ENCODE measurements around the gene MORN5. TPM values are rescaled to one million over a fixed set of nuclear protein-coding genes. Genes with fewer than 3 reads are reported as not detected.

MORN5 gene
- total RNA-seq, 3 donors from 2014 or later, result not detected

DNA sequence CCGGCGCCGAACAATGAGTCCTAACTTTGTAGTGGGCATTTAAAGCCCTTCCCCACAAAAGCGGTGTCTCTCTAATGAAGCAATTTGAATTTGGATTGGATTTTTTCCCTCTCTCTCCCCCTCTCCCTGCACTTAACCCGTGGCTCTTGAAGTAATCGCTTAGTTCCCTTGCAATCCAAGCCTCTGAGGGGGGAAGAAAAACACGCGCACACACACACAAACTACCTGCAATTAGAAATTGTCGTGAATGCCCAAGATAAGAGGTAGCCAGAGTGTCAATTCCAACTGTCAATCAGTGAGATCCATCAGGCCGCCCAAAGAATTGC, 67.8 kb downstream of the MORN5 start:
- DNase-seq (ENCODE audit: low spot score in 2 of 2), result no peak
- Histone ChIP-seq H3K27me3 (peaks cover 13 to 75% of the 10 kb centered on the region in 2 donors), H3K4me1 (peaks cover 3 to 5% of the 10 kb centered on the region in 2 donors), H3K27ac (no peak overlapping the region), H3K4me3 (peak overlapping the region; percentile 43 to 71 (median 46)), H3K36me3 (no peaks in the 10 kb centered on the region), H3K9me3 (no peaks in the 10 kb centered on the region)
- intact Hi-C loops (cut with DNase I; ENCODE audit: low total_unique reads), result no loop called here
- TF ChIP-seq POLR2AphosphoS5 (IDR thresholded peaks at IDR 0.05) (no peak), POLR2A (IDR thresholded peaks at IDR 0.05) (no peak)
- TF ChIP-seq, protein P1, sequence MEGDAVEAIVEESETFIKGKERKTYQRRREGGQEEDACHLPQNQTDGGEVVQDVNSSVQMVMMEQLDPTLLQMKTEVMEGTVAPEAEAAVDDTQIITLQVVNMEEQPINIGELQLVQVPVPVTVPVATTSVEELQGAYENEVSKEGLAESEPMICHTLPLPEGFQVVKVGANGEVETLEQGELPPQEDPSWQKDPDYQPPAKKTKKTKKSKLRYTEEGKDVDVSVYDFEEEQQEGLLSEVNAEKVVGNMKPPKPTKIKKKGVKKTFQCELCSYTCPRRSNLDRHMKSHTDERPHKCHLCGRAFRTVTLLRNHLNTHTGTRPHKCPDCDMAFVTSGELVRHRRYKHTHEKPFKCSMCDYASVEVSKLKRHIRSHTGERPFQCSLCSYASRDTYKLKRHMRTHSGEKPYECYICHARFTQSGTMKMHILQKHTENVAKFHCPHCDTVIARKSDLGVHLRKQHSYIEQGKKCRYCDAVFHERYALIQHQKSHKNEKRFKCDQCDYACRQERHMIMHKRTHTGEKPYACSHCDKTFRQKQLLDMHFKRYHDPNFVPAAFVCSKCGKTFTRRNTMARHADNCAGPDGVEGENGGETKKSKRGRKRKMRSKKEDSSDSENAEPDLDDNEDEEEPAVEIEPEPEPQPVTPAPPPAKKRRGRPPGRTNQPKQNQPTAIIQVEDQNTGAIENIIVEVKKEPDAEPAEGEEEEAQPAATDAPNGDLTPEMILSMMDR (IDR thresholded peaks at IDR 0.05), result no peak

DNA sequence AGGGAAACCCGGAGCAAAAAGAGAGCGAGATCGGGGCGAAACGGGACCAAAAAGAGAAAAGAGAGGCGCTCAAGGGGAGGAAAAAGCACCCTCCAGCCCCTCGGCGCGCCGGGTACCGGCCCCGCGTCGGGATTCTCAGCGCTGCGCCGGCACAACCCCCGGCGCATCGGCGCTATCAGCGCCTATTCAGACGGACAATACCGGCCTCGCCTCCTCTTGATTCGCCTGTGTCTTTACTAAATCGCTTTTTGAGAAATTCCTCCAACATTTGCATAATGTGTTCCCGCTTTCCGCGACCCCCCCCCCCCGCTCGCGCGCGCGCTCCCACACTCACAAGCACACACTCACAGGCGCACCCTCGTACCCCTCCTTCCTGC, 68.5 kb downstream of the MORN5 start:
- TF ChIP-seq POLR2A (IDR thresholded peaks at IDR 0.05), result no peak
- no peak for TF ChIP-seq POLR2AphosphoS5 (IDR thresholded peaks at IDR 0.05)
- TF ChIP-seq, protein P1 (IDR thresholded peaks at IDR 0.05), result no peak
- no peak for DNase-seq (ENCODE audit: low spot score in 2 of 2)
- Histone ChIP-seq H3K36me3 (no peaks in the 10 kb centered on the region), H3K27ac (no peak overlapping the region), H3K27me3 (peaks cover 13 to 75% of the 10 kb centered on the region in 2 donors), H3K9me3 (no peaks in the 10 kb centered on the region), H3K4me1 (peaks cover 3 to 5% of the 10 kb centered on the region in 2 donors), H3K4me3 (peak overlapping the region; percentile 43 to 71 (median 46))
- intact Hi-C loops (cut with DNase I; ENCODE audit: low total_unique reads), result no loop called here

GRCh38 chr9:122228568-122229484, 69.1 kb downstream of the MORN5 start, which contains the start of gene LHX6:
TSS of gene LHX6 (minus strand) at chr9:122228957. CDS start at chr9:122228740, 217 bp downstream.
- Histone ChIP-seq H3K27ac (no peak within 1 kb of the TSS), H3K4me1 (peaks cover 3 to 5% of the 10 kb centered on the region in 2 donors), H3K36me3 (no peaks in the 10 kb centered on the region), H3K27me3 (peaks cover 13 to 75% of the 10 kb centered on the region in 2 donors), H3K4me3 (peak within 1 kb of the TSS; percentile 43 to 71 (median 46)), H3K9me3 (no peaks in the 10 kb centered on the region)
- TF ChIP-seq POLR2A (IDR thresholded peaks at IDR 0.05) (no peak), POLR2AphosphoS5 (IDR thresholded peaks at IDR 0.05) (no peak)
- TF ChIP-seq, protein P1 (IDR thresholded peaks at IDR 0.05), result no peak
- no peak for DNase-seq (ENCODE audit: low spot score in 2 of 2)
- intact Hi-C loops (cut with DNase I; ENCODE audit: low total_unique reads), result no loop called here

DNA sequence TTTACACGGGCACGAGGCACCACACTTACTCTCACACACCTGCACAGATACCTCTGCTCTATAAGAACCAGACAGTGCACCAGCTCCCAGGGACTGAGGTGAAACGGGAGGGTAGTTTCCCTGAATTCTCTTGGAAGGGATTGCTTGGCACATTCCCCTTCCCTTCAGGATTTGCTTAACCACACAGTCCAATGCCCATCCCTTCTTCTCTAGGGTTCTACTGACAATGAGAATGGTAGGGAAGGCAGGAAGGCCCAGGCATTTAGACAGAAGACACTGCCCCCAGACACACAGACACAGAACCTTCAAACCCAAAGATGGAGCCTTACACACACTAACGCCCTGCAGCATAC, 69.8 kb downstream of the MORN5 start:
- H3K9me3 ChIP-seq, result no peaks in the 10 kb centered on the region
- TF ChIP-seq POLR2AphosphoS5 (IDR thresholded peaks at IDR 0.05) (no peak), POLR2A (IDR thresholded peaks at IDR 0.05) (no peak)
- TF ChIP-seq, protein P1 (IDR thresholded peaks at IDR 0.05), result no peak
- H3K27ac ChIP-seq, result no peak overlapping the region
- peaks cover 13 to 70% of the 10 kb centered on the region in 2 donors for H3K27me3 ChIP-seq
- intact Hi-C loops (cut with DNase I; ENCODE audit: low total_unique reads), result no loop called here
- H3K4me3 ChIP-seq, result no peak overlapping the region
- no peak for DNase-seq (ENCODE audit: low spot score in 2 of 2)
- H3K36me3 ChIP-seq, result no peaks in the 10 kb centered on the region
- peaks cover 3 to 5% of the 10 kb centered on the region in 2 donors for H3K4me1 ChIP-seq

GRCh38 chr9:122232796-122233306, 73.1 kb downstream of the MORN5 start:
- H3K4me1 ChIP-seq, result peaks cover 3 to 5% of the 10 kb centered on the region in 2 donors
- H3K36me3 ChIP-seq, result no peaks in the 10 kb centered on the region
- no peak for DNase-seq (ENCODE audit: low spot score in 2 of 2)
- H3K27me3 ChIP-seq, result peaks cover 6 to 36% of the 10 kb centered on the region in 2 donors
- TF ChIP-seq POLR2A (IDR thresholded peaks at IDR 0.05) (no peak), POLR2AphosphoS5 (IDR thresholded peaks at IDR 0.05) (no peak)
- TF ChIP-seq, protein P1 (IDR thresholded peaks at IDR 0.05), result no peak
- H3K4me3 ChIP-seq, result no peak overlapping the region
- H3K27ac ChIP-seq, result no peak overlapping the region
- intact Hi-C loops (cut with DNase I; ENCODE audit: low total_unique reads), result no loop called here
- H3K9me3 ChIP-seq, result no peaks in the 10 kb centered on the region

All from breast epithelium (tissue), 4 donors.